Activated naive CD4-positive, alpha-beta T cell treated with anti-CD3 and anti-CD28 coated beads, Interleukin-2, amount 50 U/mL, for 72 hours (primary cell): ENCODE data around the gene WIPF3. TPM values are rescaled to one million over a fixed set of nuclear protein-coding genes. Genes with fewer than 3 reads are reported as not detected.

Experiments used
- ATAC-seq, 2 donors: fragments of 150-1000 bp; cut with Tn5 transposase; 2 replicates each; pipeline ENCODE4 v1.10.0; 2021; ENCODE audit warnings: mild to moderate bottlenecking in 2 of 2, moderate library complexity in 2 of 2
- DNase-seq, 2 donors: peaks; one replicate each; pipeline ENCODE4 v3.0.0; 2021 to 2022; ENCODE audit warnings: low spot score in 2 of 2
- H3K27ac Mint-ChIP-seq, 2 donors: one replicate each; pipeline ENCODE4 v1.8.0; 2022; ENCODE audit warnings: mild to moderate bottlenecking in 2 of 2, mixed read lengths in 2 of 2
- H3K36me3 Mint-ChIP-seq, 2 donors: one replicate each; pipeline ENCODE4 v1.8.0; 2022; ENCODE audit warnings: mixed read lengths in 2 of 2
- H3K9me3 Mint-ChIP-seq, 2 donors: one replicate each; pipeline ENCODE4 v1.8.0; 2022; ENCODE audit warnings: mixed read lengths in 2 of 2
- total RNA-seq, 2 donors: library from RNA; stranded (reverse); gene quantifications; one replicate each; pipeline ENCODE4 v1.2.3, GENCODE V29; 2022

The WIPF3 gene
- not detected for total RNA-seq

GRCh38 chr7:29806208-29806994 lies at the start of gene WIPF3:
WIPF3 (plus strand) TSS chr7:29806508; CDS start chr7:29834725, 28,217 bp downstream.
- no peak within 1 kb of the TSS for H3K27ac Mint-ChIP-seq
- peaks cover 0 to 4% of the 10 kb centered on the region in 2 donors for H3K36me3 Mint-ChIP-seq
- H3K9me3 Mint-ChIP-seq: no peaks in the 10 kb centered on the region
- peak in 1 of 2 donors; percentile 8 for DNase-seq
- peak in 1 of 2 donors; percentile 60 for ATAC-seq

- Mint-ChIP-seq H3K9me3 (no peaks in the 10 kb centered on the region), H3K36me3 (no peaks in the 10 kb centered on the region), H3K27ac (no peak overlapping the region)
- ATAC-seq: no peak
- no peak for DNase-seq
Measured at GRCh38 chr7:29763266-29763665, 43.0 kb upstream of the WIPF3 start.

GRCh38 chr7:29764227-29764626 lies 42.1 kb upstream of the WIPF3 start:
- H3K9me3 Mint-ChIP-seq: no peaks in the 10 kb centered on the region
- H3K27ac Mint-ChIP-seq: no peak overlapping the region
- ATAC-seq (no peak), DNase-seq (no peak)
- no peaks in the 10 kb centered on the region for H3K36me3 Mint-ChIP-seq

GRCh38 chr7:29765490-29765889 lies 40.8 kb upstream of the WIPF3 start:
- H3K36me3 Mint-ChIP-seq: no peaks in the 10 kb centered on the region
- DNase-seq: no peak
- peak overlapping the region in 1 of 2 donors; percentile 45 for H3K27ac Mint-ChIP-seq
- ATAC-seq: no peak
- no peaks in the 10 kb centered on the region for H3K9me3 Mint-ChIP-seq

GRCh38 chr7:29770371-29770770 lies 35.9 kb upstream of the WIPF3 start:
- no peaks in the 10 kb centered on the region for H3K9me3 Mint-ChIP-seq
- H3K27ac Mint-ChIP-seq: no peak overlapping the region
- ATAC-seq (no peak), DNase-seq (no peak)
- H3K36me3 Mint-ChIP-seq: no peaks in the 10 kb centered on the region

GRCh38 chr7:29771081-29771816 lies 35.1 kb upstream of the WIPF3 start:
- Mint-ChIP-seq H3K27ac (no peak overlapping the region), H3K9me3 (no peaks in the 10 kb centered on the region), H3K36me3 (no peaks in the 10 kb centered on the region)
- DNase-seq (no peak), ATAC-seq (no peak)

- DNase-seq: no peak
- Mint-ChIP-seq H3K27ac (no peak overlapping the region), H3K9me3 (no peaks in the 10 kb centered on the region), H3K36me3 (no peaks in the 10 kb centered on the region)
- no peak for ATAC-seq
Measured at GRCh38 chr7:29779017-29779416, 27.3 kb upstream of the WIPF3 start.

GRCh38 chr7:29780346-29780745 lies 26.0 kb upstream of the WIPF3 start:
- Mint-ChIP-seq H3K36me3 (no peaks in the 10 kb centered on the region), H3K27ac (no peak overlapping the region), H3K9me3 (no peaks in the 10 kb centered on the region)
- DNase-seq (no peak), ATAC-seq (no peak)

GRCh38 chr7:29783671-29784070 lies 22.6 kb upstream of the WIPF3 start:
- no peaks in the 10 kb centered on the region for H3K36me3 Mint-ChIP-seq
- no peak for ATAC-seq

GRCh38 chr7:29793507-29793906 lies 12.8 kb upstream of the WIPF3 start:
- no peaks in the 10 kb centered on the region for H3K36me3 Mint-ChIP-seq
- H3K9me3 Mint-ChIP-seq: no peaks in the 10 kb centered on the region
- ATAC-seq (no peak), DNase-seq (no peak)
- no peak overlapping the region for H3K27ac Mint-ChIP-seq

More at GRCh38 chr7:29783671-29784070, 22.6 kb upstream of the WIPF3 start:
- Mint-ChIP-seq H3K27ac (no peak overlapping the region), H3K9me3 (no peaks in the 10 kb centered on the region)
- DNase-seq: no peak

- ATAC-seq (no peak), DNase-seq (no peak)
- Mint-ChIP-seq H3K36me3 (no peaks in the 10 kb centered on the region), H3K9me3 (no peaks in the 10 kb centered on the region), H3K27ac (no peak overlapping the region)
Measured at GRCh38 chr7:29794959-29795629, 11.2 kb upstream of the WIPF3 start.

- Mint-ChIP-seq H3K27ac (no peak overlapping the region), H3K36me3 (no peaks in the 10 kb centered on the region), H3K9me3 (no peaks in the 10 kb centered on the region)
- no peak for ATAC-seq
- no peak for DNase-seq
Measured at GRCh38 chr7:29795696-29796580, 10.4 kb upstream of the WIPF3 start.

- DNase-seq (no peak), ATAC-seq (no peak)
- Mint-ChIP-seq H3K9me3 (no peaks in the 10 kb centered on the region), H3K27ac (no peak overlapping the region), H3K36me3 (no peaks in the 10 kb centered on the region)
Measured at GRCh38 chr7:29797112-29797944, 9.0 kb upstream of the WIPF3 start.

- no peak for ATAC-seq
- Mint-ChIP-seq H3K9me3 (no peaks in the 10 kb centered on the region), H3K27ac (no peak overlapping the region), H3K36me3 (no peaks in the 10 kb centered on the region)
- no peak for DNase-seq
Measured at GRCh38 chr7:29798422-29798821, 7.9 kb upstream of the WIPF3 start.

- DNase-seq: no peak
- ATAC-seq: no peak
- Mint-ChIP-seq H3K9me3 (no peaks in the 10 kb centered on the region), H3K27ac (no peak overlapping the region), H3K36me3 (peaks cover 0 to 4% of the 10 kb centered on the region in 2 donors)
Measured at GRCh38 chr7:29801929-29802328, 4.4 kb upstream of the WIPF3 start.

- no peak for DNase-seq
- Mint-ChIP-seq H3K27ac (no peak overlapping the region), H3K9me3 (no peaks in the 10 kb centered on the region), H3K36me3 (peaks cover 0 to 4% of the 10 kb centered on the region in 2 donors)
- ATAC-seq: no peak
Measured at GRCh38 chr7:29805031-29805430, 1.3 kb upstream of the WIPF3 start.
